Embryonic facial prominence (tissue), 1 donor: ENCODE measurements around the gene SEC14L6.
"Not testable (repeated sequence)": the region's sequence is repeated elsewhere in the genome, so short reads cannot be mapped to it uniquely, and the experiment has no call there.

Experiments
- DNase-seq: peaks from one replicate; pipeline ENCODE4 v3.0.0-alpha.2; 2016; ENCODE audit errors: extremely low spot score

SEC14L6 gene

GRCh38 chr22:30567277-30567676 is 20.7 kb upstream of the SEC14L6 start:
- not testable (repeated sequence) for DNase-seq

GRCh38 chr22:30566125-30566524 is 19.6 kb upstream of the SEC14L6 start:
- DNase-seq = no peak

GRCh38 chr22:30565341-30565740 is 18.8 kb upstream of the SEC14L6 start:
- no peak for DNase-seq

- DNase-seq = no peak
These were observed 18.2 kb upstream of the SEC14L6 start for GRCh38 chr22:30564761-30565119.

- DNase-seq = no peak
These were observed 17.7 kb upstream of the SEC14L6 start for GRCh38 chr22:30564045-30564760.

GRCh38 chr22:30562366-30562765 is 15.8 kb upstream of the SEC14L6 start:
- no peak for DNase-seq

- DNase-seq = no peak
These were observed 15.1 kb upstream of the SEC14L6 start for GRCh38 chr22:30561402-30562189.

GRCh38 chr22:30560643-30561202 is 14.2 kb upstream of the SEC14L6 start:
- DNase-seq = not testable (repeated sequence)

GRCh38 chr22:30559889-30560288 is 13.3 kb upstream of the SEC14L6 start:
- DNase-seq = no peak

- no peak for DNase-seq
These were observed 10.7 kb upstream of the SEC14L6 start for GRCh38 chr22:30557243-30557642.

- DNase-seq = no peak
These were observed 9.8 kb upstream of the SEC14L6 start for GRCh38 chr22:30556388-30556787.

GRCh38 chr22:30555282-30556210 is 9.0 kb upstream of the SEC14L6 start:
- DNase-seq = no peak

GRCh38 chr22:30553971-30554370 is 7.4 kb upstream of the SEC14L6 start:
- DNase-seq = no peak

GRCh38 chr22:30552719-30553118 is 6.2 kb upstream of the SEC14L6 start:
- no peak for DNase-seq

- not testable (repeated sequence) for DNase-seq
These were observed 5.3 kb upstream of the SEC14L6 start for GRCh38 chr22:30551813-30552212.

GRCh38 chr22:30547188-30547587 is 647 bp upstream of the SEC14L6 start:
- no peak for DNase-seq

- no peak for DNase-seq
These were observed 3.7 kb downstream of the SEC14L6 start for GRCh38 chr22:30542811-30543188.

- no peak for DNase-seq
These were observed 4.4 kb downstream of the SEC14L6 start for GRCh38 chr22:30541961-30542810.

- DNase-seq = not testable (repeated sequence)
These were observed 5.0 kb downstream of the SEC14L6 start for GRCh38 chr22:30541511-30541910.

GRCh38 chr22:30539368-30539767 is 7.2 kb downstream of the SEC14L6 start:
- no peak for DNase-seq

- no peak for DNase-seq
These were observed 8.3 kb downstream of the SEC14L6 start for GRCh38 chr22:30538280-30538679.
